ENCODE data around the gene SHROOM2. TPM values are rescaled to one million over a fixed set of nuclear protein-coding genes. Genes with fewer than 3 reads are reported as not detected.

SHROOM2 gene
- total RNA-seq, 1 donor: not detected

GRCh38 chrX:9961750-9962149 lies 175.5 kb downstream of the SHROOM2 start:
- no peak for DNase-seq (ENCODE audit: low read depth)
- H3K4me3 ChIP-seq (ENCODE audit: low read depth, low read length): no peak overlapping the region
- no peak for TF ChIP-seq CTCF (IDR thresholded peaks at IDR 0.05; ENCODE audit: insufficient read depth, low read length)

DNA sequence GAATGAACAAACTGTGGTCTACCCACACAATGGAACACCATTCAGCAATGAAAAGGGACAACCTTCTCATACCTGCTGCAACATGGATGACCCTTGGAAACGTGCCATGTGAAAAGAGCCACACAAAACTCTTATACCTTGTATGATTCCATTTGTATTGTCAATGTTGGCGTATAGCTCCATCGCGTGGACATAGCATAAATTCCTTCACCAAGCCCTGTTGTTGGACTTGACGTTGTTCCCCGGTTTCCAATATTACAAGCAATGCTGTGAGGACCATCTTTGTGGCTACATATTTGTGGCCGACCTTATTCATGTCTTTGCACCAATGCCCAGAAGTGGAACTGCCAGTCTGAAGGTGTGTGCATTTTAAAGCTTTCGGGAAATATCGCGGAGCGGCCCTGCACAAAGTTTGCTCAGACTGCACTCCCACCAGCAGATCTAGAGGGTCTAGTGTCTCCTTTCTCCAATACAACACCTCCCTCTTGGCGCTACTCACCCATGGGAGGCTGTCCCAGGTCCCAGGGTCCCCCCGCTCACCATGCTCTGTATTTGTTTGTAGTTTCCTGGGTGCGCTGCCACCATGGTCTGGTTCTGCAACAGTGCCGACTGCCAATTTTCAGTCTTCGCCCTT lies 180.7 kb downstream of the SHROOM2 start, which contains the start of gene CLDN34:
CLDN34 (plus strand) TSS at position 584 of the 634 bp plus-strand sequence; CDS start at position 584, 0 bp downstream.
- TF ChIP-seq CTCF (IDR thresholded peaks at IDR 0.05; ENCODE audit: insufficient read depth, low read length): no peak
- no peak for DNase-seq (ENCODE audit: low read depth)
- no peak within 1 kb of the TSS for H3K4me3 ChIP-seq (ENCODE audit: low read depth, low read length)

DNA sequence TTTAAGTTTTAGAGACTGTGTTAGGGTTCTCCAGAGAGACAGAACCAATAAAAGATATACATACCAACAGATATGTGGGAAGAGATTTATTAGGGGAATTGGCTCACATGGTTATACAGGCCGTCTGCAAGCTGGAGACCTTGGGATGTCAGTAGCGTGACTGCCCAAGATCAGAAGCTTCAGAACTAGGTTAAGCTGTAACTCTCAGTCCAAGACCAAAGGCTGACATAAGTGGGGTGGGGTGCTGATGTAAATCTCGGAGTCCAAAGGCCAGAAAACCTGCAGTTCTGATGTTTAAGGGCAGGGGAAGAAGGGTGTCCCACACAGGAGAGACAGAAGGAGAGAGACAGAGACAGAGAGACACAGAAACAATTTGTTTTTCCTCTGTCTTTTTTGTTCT lies 191.4 kb downstream of the SHROOM2 start:
- no peak for TF ChIP-seq CTCF (IDR thresholded peaks at IDR 0.05; ENCODE audit: insufficient read depth, low read length)
- no peak for DNase-seq (ENCODE audit: low read depth)
- no peak overlapping the region for H3K4me3 ChIP-seq (ENCODE audit: low read depth, low read length)

GRCh38 chrX:9980401-9980800 lies 194.2 kb downstream of the SHROOM2 start:
- TF ChIP-seq CTCF (IDR thresholded peaks at IDR 0.05; ENCODE audit: insufficient read depth, low read length): no peak
- H3K4me3 ChIP-seq (ENCODE audit: low read depth, low read length): no peak overlapping the region
- DNase-seq (ENCODE audit: low read depth): no peak

GRCh38 chrX:9980927-9981326 lies 194.7 kb downstream of the SHROOM2 start:
- no peak for TF ChIP-seq CTCF (IDR thresholded peaks at IDR 0.05; ENCODE audit: insufficient read depth, low read length)
- no peak for DNase-seq (ENCODE audit: low read depth)
- H3K4me3 ChIP-seq (ENCODE audit: low read depth, low read length): no peak overlapping the region

- no peak for DNase-seq (ENCODE audit: low read depth)
- H3K4me3 ChIP-seq (ENCODE audit: low read depth, low read length): no peak overlapping the region
- TF ChIP-seq CTCF (IDR thresholded peaks at IDR 0.05; ENCODE audit: insufficient read depth, low read length): no peak
These were observed 197.2 kb downstream of the SHROOM2 start for GRCh38 chrX:9983441-9983840.

DNA sequence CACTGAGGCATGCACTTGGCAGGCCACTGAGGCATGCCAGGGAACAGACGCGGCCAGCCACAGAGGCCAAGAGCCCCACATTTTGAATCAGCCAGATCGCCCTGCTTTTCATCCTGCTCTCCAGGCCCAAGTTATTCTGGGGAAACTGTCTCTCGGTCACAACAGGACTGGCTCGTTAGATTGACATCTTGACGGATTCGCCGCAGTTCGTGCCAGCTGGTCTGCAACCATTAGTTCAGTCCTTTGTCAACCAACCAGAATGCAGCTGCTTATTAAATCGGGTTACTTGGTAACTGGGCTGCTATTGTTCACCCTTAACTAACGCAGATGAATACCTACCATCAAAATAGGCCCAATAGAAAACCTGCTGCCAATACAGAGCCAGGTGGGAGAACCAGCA lies 197.6 kb downstream of the SHROOM2 start:
- no peak overlapping the region for H3K4me3 ChIP-seq (ENCODE audit: low read depth, low read length)
- TF ChIP-seq CTCF (IDR thresholded peaks at IDR 0.05; ENCODE audit: insufficient read depth, low read length): no peak
- DNase-seq (ENCODE audit: low read depth): no peak

Data from fibroblast of the aortic adventitia (primary cell).